Middle frontal gyrus (tissue), 1 donor: ENCODE results near the gene SLC41A2.
"Not testable (repeated sequence)": the region's sequence is repeated elsewhere in the genome, so short reads cannot be mapped to it uniquely, and the experiment has no call there.

ENCODE experiments used
- DNase-seq: peaks from one replicate; pipeline ENCODE4 v3.0.0-alpha.2; 2015; ENCODE audit warnings: low spot score; ENCODE audit errors: extremely low spot score

SLC41A2 gene

GRCh38 chr12:104964167-104964855 is 6.2 kb upstream of the SLC41A2 start:
- no peak for DNase-seq

GRCh38 chr12:104963757-104964156 is 5.7 kb upstream of the SLC41A2 start:
- DNase-seq: no peak

- DNase-seq: no peak
Observed at GRCh38 chr12:104960464-104960863, 2.4 kb upstream of the SLC41A2 start.

- DNase-seq: no peak
Observed at GRCh38 chr12:104959335-104959841, 1.3 kb upstream of the SLC41A2 start.

GRCh38 chr12:104958805-104959334 is 780 bp upstream of the SLC41A2 start:
- no peak for DNase-seq

- no peak for DNase-seq
Observed at GRCh38 chr12:104957719-104958000, 430 bp downstream of the SLC41A2 start.

GRCh38 chr12:104956870-104957718 is 996 bp downstream of the SLC41A2 start:
- no peak for DNase-seq

- no peak for DNase-seq
Observed at GRCh38 chr12:104955703-104956102, 2.4 kb downstream of the SLC41A2 start.

GRCh38 chr12:104953323-104953722 is 4.8 kb downstream of the SLC41A2 start:
- no peak for DNase-seq

- no peak for DNase-seq
Observed at GRCh38 chr12:104952816-104953215, 5.3 kb downstream of the SLC41A2 start.

- no peak for DNase-seq
Observed at GRCh38 chr12:104951759-104952509, 6.2 kb downstream of the SLC41A2 start.

GRCh38 chr12:104948716-104949115 is 9.4 kb downstream of the SLC41A2 start:
- not testable (repeated sequence) for DNase-seq

GRCh38 chr12:104944252-104944651 is 13.8 kb downstream of the SLC41A2 start:
- no peak for DNase-seq

GRCh38 chr12:104943401-104943800 is 14.7 kb downstream of the SLC41A2 start:
- DNase-seq: not testable (repeated sequence)

- DNase-seq: no peak
Observed at GRCh38 chr12:104942075-104942474, 16.0 kb downstream of the SLC41A2 start.

GRCh38 chr12:104941454-104941853 is 16.6 kb downstream of the SLC41A2 start:
- no peak for DNase-seq

GRCh38 chr12:104939089-104939488 is 19.0 kb downstream of the SLC41A2 start:
- DNase-seq: no peak

- DNase-seq: no peak
Observed at GRCh38 chr12:104938371-104938770, 19.7 kb downstream of the SLC41A2 start.

GRCh38 chr12:104935886-104936285 is 22.2 kb downstream of the SLC41A2 start:
- no peak for DNase-seq

- no peak for DNase-seq
Observed at GRCh38 chr12:104933778-104934177, 24.3 kb downstream of the SLC41A2 start.

- DNase-seq: no peak
Observed at GRCh38 chr12:104933128-104933527, 25.0 kb downstream of the SLC41A2 start.
